K562 (cell line): ENCODE data around the gene MTRF1L. TPM values are rescaled to one million over a fixed set of nuclear protein-coding genes. Genes with fewer than 3 reads are reported as not detected.

Source experiments
- ATAC-seq: fragments of 200-7000 bp; cut with Tn5 transposase; 3 replicates; pipeline ENCODE4 v1.9.1; 2020; ENCODE audit warnings: moderate library complexity
- BruUV-seq: library from RNA; stranded (reverse); fragments of 400-500 nt; replicated peaks from 2 replicates; lab custom pipeline; 2021; lab: Mats Ljungman, UMichigan
- CTCF ChIA-PET: fragments of 300-600 bp; formaldehyde crosslinking; extraction: SDS; loops from one replicate; lab custom pipeline; 2021; ENCODE audit warnings: low intra/inter-chr PET ratio; lab: Yijun Ruan, JAX
- POLR2A ChIA-PET: fragments of 300-600, 350-650 bp; sonication (Branson Sonifier 250); formaldehyde crosslinking; extraction: SDS; loops from one replicate; lab custom pipeline; 2021; ENCODE audit warnings: antibody characterized with exemption, inconsistent platforms; lab: Yijun Ruan, JAX
- DNase-seq, 4 experiments: peaks; one replicate each; pipeline versions ENCODE4 v3.0.0 to v3.0.0-alpha.2; 2011 to 2018; ENCODE audit warnings: low spot score in 3 of 4, mixed read lengths in 3 of 4; ENCODE audit errors: extremely low read depth in 1 of 4
- FAIRE-seq: peaks from 2 replicates; lab custom pipeline; 2011; peaks lifted over from hg19 to GRCh38; lab: Jason Lieb, UNC
- H2AFZ ChIP-seq: 2 replicates; pipeline ENCODE4 v1.6.0; 2011; ENCODE audit warnings: low read depth, low read length, control low read depth, inconsistent platforms
- H3K27ac ChIP-seq: fragments of 200-600 bp; 3 replicates; pipeline ENCODE4 v1.8.0; 2011; ENCODE audit warnings: low read depth, mild to moderate bottlenecking, control low read depth, inconsistent platforms, low read length, moderate library complexity, mixed read lengths; ENCODE audit errors: extremely low read depth
- H3K27me3 ChIP-seq, 2 experiments: fragments of 300-600 bp in 1 of 2; 2 replicates in 1 of 2; 3 replicates in 1 of 2; pipeline versions ENCODE4 v1.6.0 to v1.8.0; 2011; ENCODE audit warnings: inconsistent platforms in 2 of 2, low read length in 2 of 2, mild to moderate bottlenecking in 1 of 2, mixed read lengths in 1 of 2, moderate library complexity in 1 of 2; ENCODE audit not compliant: control insufficient read depth in 2 of 2, insufficient read depth in 2 of 2
- H3K36me3 ChIP-seq: fragments of 300-600 bp; 3 replicates; pipeline ENCODE4 v1.8.0; 2011; ENCODE audit warnings: mild to moderate bottlenecking, low read length, inconsistent platforms; ENCODE audit not compliant: control insufficient read depth, insufficient read depth
- H3K4me1 ChIP-seq, 2 experiments: fragments of 200-600 bp in 1 of 2; replicated peaks in 1 of 2; 2 replicates in 1 of 2; 3 replicates in 1 of 2; pipeline versions ENCODE4 v1.5.1 to v1.8.0; 2011; ENCODE audit warnings: inconsistent platforms in 2 of 2, low read length in 2 of 2, mild to moderate bottlenecking in 1 of 2, mixed read lengths in 1 of 2, moderate library complexity in 1 of 2; ENCODE audit not compliant: control insufficient read depth in 2 of 2, insufficient read depth in 2 of 2
- H3K4me2 ChIP-seq: 2 replicates; pipeline ENCODE4 v1.6.1; 2011; ENCODE audit warnings: low read length, control low read depth, inconsistent platforms, mixed read lengths; ENCODE audit not compliant: insufficient read depth
- H3K4me3 ChIP-seq: fragments of 200-600 bp; sonication (generic), shearing (Covaris generic); 2 replicates; pipeline ENCODE4 v1.5.1; 2016; ENCODE audit warnings: control low read depth, inconsistent platforms
- H3K79me2 ChIP-seq: fragments of 200-600 bp; 3 replicates; pipeline ENCODE4 v1.8.0; 2011; ENCODE audit warnings: low read length, inconsistent platforms; ENCODE audit not compliant: control insufficient read depth, insufficient read depth
- H3K9ac ChIP-seq, 2 experiments: 2 replicates each; pipeline versions ENCODE4 v1.6.0 to v1.6.1; 2011; ENCODE audit warnings: low read depth in 2 of 2, low read length in 2 of 2, control low read depth in 1 of 2, inconsistent platforms in 1 of 2, mild to moderate bottlenecking in 1 of 2, mixed read lengths in 1 of 2; ENCODE audit not compliant: insufficient read depth in 1 of 2
- H3K9me1 ChIP-seq: one replicate; pipeline ENCODE4 v1.6.0; 2011; ENCODE audit warnings: inconsistent platforms, mild to moderate bottlenecking, low read length, moderate library complexity; ENCODE audit not compliant: control insufficient read depth, insufficient read depth
- H3K9me3 ChIP-seq: replicated peaks from 2 replicates; pipeline ENCODE4 v1.5.1; 2011; ENCODE audit warnings: low read depth, low read length, inconsistent platforms; ENCODE audit not compliant: control insufficient read depth, insufficient read depth
- H4K20me1 ChIP-seq: replicated peaks from 2 replicates; pipeline ENCODE4 v1.6.1; 2011; ENCODE audit warnings: low read length, inconsistent platforms, mixed read lengths; ENCODE audit not compliant: control insufficient read depth, insufficient read depth
- EHMT2 ChIP-seq: fragments of 450-650 bp; IDR thresholded peaks from 2 replicates; pipeline ENCODE4 v1.6.1; 2018; ENCODE audit warnings: antibody characterized with exemption
- FOSL1 ChIP-seq: fragments of 200-800 bp; sonication (Bioruptor generic); conservative IDR thresholded peaks from 2 replicates; pipeline ENCODE4 v1.6.1; 2016; ENCODE audit warnings: missing genetic modification characterization, missing compliant biosample characterization
- FOXJ3 ChIP-seq: sonication (generic); formaldehyde crosslinking; IDR thresholded peaks from 2 replicates; pipeline ENCODE4 v1.4.0; 2020; ENCODE audit warnings: mild to moderate bottlenecking, missing genetic modification reagents
- GABPB2 ChIP-seq: fragments of 250-450 bp; sonication (Bioruptor Pico); conservative IDR thresholded peaks from 2 replicates; pipeline ENCODE4 v1.5.1; 2021; ENCODE audit warnings: mild to moderate bottlenecking
- HDAC2 ChIP-seq: fragments of 450-650 bp; IDR thresholded peaks from 2 replicates; pipeline ENCODE4 v1.6.1; 2016; ENCODE audit warnings: mild to moderate bottlenecking
- HEY1 ChIP-seq: fragments of 250-450 bp; sonication (Bioruptor Pico); IDR thresholded peaks from 2 replicates; pipeline ENCODE4 v1.5.0; 2020; ENCODE audit warnings: mild to moderate bottlenecking, moderate library complexity, borderline replicate concordance
- KDM1A ChIP-seq, 2 experiments: fragments of 450-650 bp; IDR thresholded peaks; 2 replicates each; pipeline ENCODE4 v1.6.1; 2016; ENCODE audit warnings: mild to moderate bottlenecking in 2 of 2
- MEF2D ChIP-seq: conservative IDR thresholded peaks from 2 replicates; pipeline ENCODE4 v1.6.1; 2016; ENCODE audit warnings: low read depth, missing genetic modification characterization, missing compliant biosample characterization
- PPARD ChIP-seq: fragments of 250-450 bp; sonication (Bioruptor Pico); IDR thresholded peaks from 2 replicates; pipeline ENCODE4 v1.8.0; 2022; ENCODE audit warnings: inconsistent platforms, mild to moderate bottlenecking, moderate library complexity
- RFX7 ChIP-seq: fragments of 250-450 bp; sonication (Bioruptor Pico); IDR thresholded peaks from 2 replicates; pipeline ENCODE4 v1.5.1; 2021; ENCODE audit warnings: mild to moderate bottlenecking
- SRSF3 ChIP-seq: fragments of 200-400 bp; formaldehyde crosslinking; IDR thresholded peaks from 2 replicates; pipeline ENCODE4 v1.6.1; 2016; ENCODE audit warnings: mild to moderate bottlenecking, low read length, moderate library complexity; ENCODE audit not compliant: insufficient read depth
- ZBED1 ChIP-seq: IDR thresholded peaks from 2 replicates; pipeline ENCODE4 v1.6.1; 2014
- ZBTB1 ChIP-seq: sonication (generic); formaldehyde crosslinking; IDR thresholded peaks from 2 replicates; pipeline ENCODE4 v1.8.1; 2023; ENCODE audit warnings: missing genetic modification reagents, low read depth, mild to moderate bottlenecking, borderline replicate concordance
- ZNF263 ChIP-seq: sonication (generic); formaldehyde crosslinking; IDR thresholded peaks from 2 replicates; pipeline ENCODE4 v1.8.0; 2022; ENCODE audit warnings: mild to moderate bottlenecking, missing genetic modification reagents, borderline replicate concordance
- WGBS: fragments of 100-300 bp; shearing (Covaris generic); methylation state at CpG from one replicate; pipeline ENCODE4 v1.1.6; 2016; ENCODE audit warnings: low coverage, mixed read lengths; ENCODE audit not compliant: insufficient coverage; ENCODE audit errors: missing lambda C conversion rate; 5-methylcytosine and 5-hydroxymethylcytosine counted together
- in situ Hi-C: fragments of 300-500 bp; cut with MboI; formaldehyde crosslinking; loops from 4 replicates; pipeline ENCODE4 v1.15.0; 2018; ENCODE audit warnings: inconsistent platforms, mixed read lengths
- intact Hi-C: fragments of 100-400 bp; cut with micrococcal nuclease; formaldehyde crosslinking; loops from 2 replicates; pipeline ENCODE4 v1.14.2; 2022
- polyA plus RNA-seq, 8 experiments: library from polyadenylated mRNA; depleted of rRNA in 4 of 8; stranded (reverse) in 5 of 8; unstranded in 3 of 8; fragments of >200 nt; fragmentation: Nextera tagmentation in 2 of 8; fragmentation: Illumina TruSeq in 1 of 8; extraction: Ambion mirVana in 2 of 8; extraction: Trizol in 1 of 8; gene quantifications; 2 replicates each; pipeline versions ENCODE4 v1.2.1 to v1.2.3, GENCODE V29; 2011 to 2014; ENCODE audit warnings: inconsistent platforms in 1 of 8, missing spikeins in 1 of 8
- total RNA-seq, 7 experiments: library from RNA; depleted of rRNA in 6 of 7; stranded (reverse); fragments of >200 nt in 6 of 7; fragmentation: Illumina TruSeq in 2 of 7; extraction: Trizol in 2 of 7; gene quantifications; 2 replicates each; pipeline versions ENCODE4 v1.2.1 to v1.2.3, GENCODE V29; 2011 to 2021; ENCODE audit warnings: low replicate concordance in 1 of 7

MTRF1L gene
- total and polyA plus RNA-seq, 9 of the 15 experiments (the other 6 are each of a cell fraction or from before 2014, with no cell fraction given), result 10.7 to 34.0 (median 30.2) TPM

DNA sequence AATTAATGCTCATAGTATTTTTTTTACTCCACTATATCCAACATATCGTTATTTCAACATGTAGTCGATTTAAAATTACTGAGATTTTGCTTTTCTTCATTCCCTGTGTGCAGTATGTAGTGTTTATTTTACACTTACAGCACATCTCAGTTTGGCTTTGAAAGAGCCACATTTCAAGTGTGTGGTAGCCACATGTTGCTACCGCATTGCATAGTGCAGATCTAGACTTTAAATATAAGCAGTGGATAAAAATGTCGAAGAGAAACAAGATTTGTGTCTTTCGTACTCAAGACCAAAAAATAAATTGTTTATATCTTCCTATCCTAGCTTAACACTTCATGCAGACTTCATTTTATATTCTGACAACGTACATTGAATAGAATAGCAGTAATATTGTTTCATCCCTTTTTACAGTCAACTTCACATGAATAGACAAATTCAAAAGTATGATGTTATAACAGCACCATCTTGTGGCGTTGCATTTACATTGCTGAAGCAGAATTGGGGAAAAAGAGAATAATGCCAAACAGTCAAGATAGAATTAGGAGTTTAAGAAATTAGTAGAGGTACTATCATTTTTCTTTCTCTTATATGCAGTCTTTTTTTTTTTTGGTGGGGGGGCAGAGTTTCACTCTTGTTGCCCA is 49.5 kb downstream of the MTRF1L start (continued):
- TF ChIP-seq ZBED1 (no peak), GABPB2 (CRISPR knock-in tag) (no peak), EHMT2 (no peak), FOXJ3 (CRISPR knock-in tag) (no peak), HEY1 (CRISPR knock-in tag) (no peak)

DNA sequence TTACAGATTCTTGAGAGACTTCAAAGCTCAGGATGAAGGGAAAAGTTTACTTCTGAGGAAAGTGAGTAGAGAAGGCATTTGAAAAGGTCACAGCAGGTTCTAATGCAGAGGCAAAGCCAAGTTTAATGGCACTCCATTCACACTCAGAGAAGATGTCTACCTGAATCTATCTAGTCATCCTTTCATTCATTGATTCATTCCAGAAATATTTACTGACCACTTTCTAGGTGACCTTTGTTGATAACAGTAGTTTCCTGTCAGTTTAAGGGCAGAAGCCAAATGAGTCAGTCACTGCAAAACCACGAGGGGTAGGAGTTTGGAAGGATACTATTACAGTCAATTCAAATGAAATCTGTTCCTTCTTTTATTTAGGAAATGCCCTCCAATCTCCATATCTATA is 50.5 kb downstream of the MTRF1L start:
- Histone ChIP-seq H3K27me3 (peaks cover 2 to 8% of the 10 kb centered on the region in 2 experiments; a peak in 4 of 5 replicates), H3K9me3 (no peaks in the 10 kb centered on the region), H3K4me3 (no peak overlapping the region), H3K36me3 (no peaks in the 10 kb centered on the region), H3K4me2 (no peak overlapping the region), H3K27ac (no peak overlapping the region), H3K9me1 (no peaks in the 10 kb centered on the region), H4K20me1 (no peaks in the 10 kb centered on the region), H3K4me1 (no peaks in the 10 kb centered on the region), H3K9ac (no peak overlapping the region), H2AFZ (no peak overlapping the region), H3K79me2 (no peaks in the 10 kb centered on the region)
- POLR2A ChIA-PET, result interaction anchor here (0.6 to 0.7 kb wide), 2 partner anchors 113 to 1329 kb away, joined by 3 to 4 read pairs; no protein-coding TSS in a partner anchor
- WGBS, result 0% methylated on average over 1 of the region's 1 CpG
- no peak for TF ChIP-seq ZNF263 (CRISPR knock-in tag)
- TF ChIP-seq FOSL1, result peak; percentile 71
- no peak for TF ChIP-seq ZBTB1 (CRISPR knock-in tag)
- TF ChIP-seq SRSF3, result no peak
- TF ChIP-seq PPARD (CRISPR knock-in tag), result no peak
- no peak for TF ChIP-seq MEF2D
- no peak for TF ChIP-seq HDAC2
- TF ChIP-seq RFX7 (CRISPR knock-in tag), result no peak
- TF ChIP-seq KDM1A (IDR thresholded peaks at IDR 0.05), result peak; percentile 50 to 73; a peak in 3 of 4 replicates
- CTCF ChIA-PET, result interaction anchor here (3.2 kb wide), 1 partner anchor 89 kb away, joined by 22 read pairs; no protein-coding TSS in a partner anchor
- intact Hi-C loops (loop anchor here (10.0 kb wide), 1 partner anchor 1277 kb away; no protein-coding TSS in a partner anchor), in situ Hi-C loops (loop anchor here (10.0 kb wide), 1 partner anchor 207 kb away; no protein-coding TSS in a partner anchor)
- DNase-seq (no peak), FAIRE-seq (no peak), ATAC-seq (no peak)
- no TSS peak for BruUV-seq
